ENCODE measurements around the gene SLC4A3. TPM values are rescaled to one million over a fixed set of nuclear protein-coding genes. Genes with fewer than 3 reads are reported as not detected.

SLC4A3 gene
- total RNA-seq, 1 experiment from 2014 or later: 13.5 TPM

GRCh38 chr2:219638217-219638947 lies 11.0 kb downstream of the SLC4A3 start:
- Histone ChIP-seq H3K4me1 (ENCODE audit: control insufficient read depth, insufficient read depth, low read length) (no peaks in the 10 kb centered on the region; the same call in 1 of the 2 replicates), H3K36me3 (ENCODE audit: control insufficient read depth, insufficient read depth, low read length) (no peaks in the 10 kb centered on the region), H3K4me3 (ENCODE audit: low read depth in 2 of 2, low read length in 2 of 2) (no peak overlapping the region), H3K27me3 (ENCODE audit: control insufficient read depth, insufficient read depth, low read length) (no peaks in the 10 kb centered on the region), H3K27ac (ENCODE audit: low read length) (no peak overlapping the region), H3K9me3 (ENCODE audit: control insufficient read depth, insufficient read depth, low read depth, low read length) (no peaks in the 10 kb centered on the region)
- ChIA-PET CTCF (no interaction called here), POLR2A (interaction anchor here (0.5 to 0.8 kb wide), 2 partner anchors 98 to 99 kb away, joined by 3 to 6 read pairs; no protein-coding TSS in a partner anchor)
- no peak for ATAC-seq
- no TSS peak for BruUV-seq (replicated peaks)
- DNase-seq (ENCODE audit: low read depth, low spot score): no peak
- in situ Hi-C loops (cut with HindIII; ENCODE audit: low pct_unique_long_range_greater_than_20kb, low sequenced_read_pairs): no loop called here
- intact Hi-C loops (cut with micrococcal nuclease; ENCODE audit: unreplicated experiment): no loop called here
- no peak for TF ChIP-seq TCF7L2 (IDR thresholded peaks at IDR 0.05; ENCODE audit: low read depth, low read length)
- no peak for TF ChIP-seq REST (IDR thresholded peaks at IDR 0.05; ENCODE audit: insufficient read depth in 1 of 2, low read depth in 2 of 2, low read length in 1 of 2)
- no peak for TF ChIP-seq CTCF (IDR thresholded peaks at IDR 0.05)
- TF ChIP-seq SIN3A (IDR thresholded peaks at IDR 0.05; ENCODE audit: borderline replicate concordance, insufficient read depth, low read depth, low read length): no peak
- TF ChIP-seq POLR2AphosphoS5 (IDR thresholded peaks at IDR 0.05; ENCODE audit: low read depth, low read length): no peak

- ATAC-seq (no peak), DNase-seq (ENCODE audit: low read depth, low spot score) (no peak)
- in situ Hi-C loops (cut with HindIII; ENCODE audit: low pct_unique_long_range_greater_than_20kb, low sequenced_read_pairs) (no loop called here), intact Hi-C loops (cut with micrococcal nuclease; ENCODE audit: unreplicated experiment) (no loop called here)
- CTCF ChIA-PET: no interaction called here
- no peak for TF ChIP-seq POLR2AphosphoS5 (IDR thresholded peaks at IDR 0.05; ENCODE audit: low read depth, low read length)
- no peak for TF ChIP-seq TCF7L2 (IDR thresholded peaks at IDR 0.05; ENCODE audit: low read depth, low read length)
- no peak for TF ChIP-seq CTCF (IDR thresholded peaks at IDR 0.05)
- no peak for TF ChIP-seq REST (IDR thresholded peaks at IDR 0.05; ENCODE audit: insufficient read depth in 1 of 2, low read depth in 2 of 2, low read length in 1 of 2)
- TF ChIP-seq SIN3A (IDR thresholded peaks at IDR 0.05; ENCODE audit: borderline replicate concordance, insufficient read depth, low read depth, low read length): no peak
- Histone ChIP-seq H3K4me1 (ENCODE audit: control insufficient read depth, insufficient read depth, low read length) (no peaks in the 10 kb centered on the region; the same call in 1 of the 2 replicates), H3K27ac (ENCODE audit: low read length) (no peak overlapping the region), H3K36me3 (ENCODE audit: control insufficient read depth, insufficient read depth, low read length) (no peaks in the 10 kb centered on the region), H3K4me3 (ENCODE audit: low read depth in 2 of 2, low read length in 2 of 2) (no peak overlapping the region), H3K9me3 (ENCODE audit: control insufficient read depth, insufficient read depth, low read depth, low read length) (no peaks in the 10 kb centered on the region), H3K27me3 (ENCODE audit: control insufficient read depth, insufficient read depth, low read length) (no peaks in the 10 kb centered on the region)
- no TSS peak for BruUV-seq (replicated peaks)
- POLR2A ChIA-PET: no interaction called here
Measured at GRCh38 chr2:219638948-219639755, 11.7 kb downstream of the SLC4A3 start.
